Sigmoid colon (tissue), 7 donors: ENCODE results near the gene PAQR3. TPM values are rescaled to one million over a fixed set of nuclear protein-coding genes. Genes with fewer than 3 reads are reported as not detected.

Source experiments
- DNase-seq: peaks from one replicate; pipeline ENCODE4 v3.0.0-alpha.2; 2019
- H3K27ac ChIP-seq, 4 donors: fragments of 200-600 bp; sonication (generic); one replicate each; pipeline ENCODE4 v1.5.1; 2016 to 2019; ENCODE audit warnings: mild to moderate bottlenecking in 1 of 4
- H3K27me3 ChIP-seq, 3 donors: fragments of 200-600 bp; sonication (generic); one replicate each; pipeline ENCODE4 v1.5.1; 2019; ENCODE audit warnings: mild to moderate bottlenecking in 1 of 3
- H3K36me3 ChIP-seq, 4 donors: fragments of 200-600 bp; sonication (generic); one replicate each; pipeline ENCODE4 v1.5.1; 2016 to 2019
- H3K4me1 ChIP-seq, 4 donors: fragments of 200-600 bp; sonication (generic); one replicate each; pipeline ENCODE4 v1.5.1; 2017 to 2019
- H3K4me3 ChIP-seq, 4 donors: fragments of 200-600 bp; sonication (generic); one replicate each; pipeline ENCODE4 v1.5.1; 2017 to 2019; ENCODE audit warnings: mild to moderate bottlenecking in 2 of 4, moderate library complexity in 1 of 4
- H3K9me3 ChIP-seq, 4 donors: fragments of 200-600 bp in 3 of 4; sonication (generic) in 3 of 4; one replicate each; pipeline versions ENCODE4 v1.5.1 to v1.6.1; 2013 to 2019
- EP300 ChIP-seq, 4 donors: sonication (generic); formaldehyde crosslinking; IDR thresholded peaks; one replicate each; pipeline ENCODE4 v1.6.1; 2017; ENCODE audit warnings: antibody characterized with exemption in 4 of 4
- POLR2A ChIP-seq, 2 donors: fragments of 450-650 bp; IDR thresholded peaks; one replicate each; pipeline ENCODE4 v1.6.1; 2016; ENCODE audit warnings: antibody characterized with exemption in 2 of 2, mild to moderate bottlenecking in 2 of 2, moderate library complexity in 2 of 2
- POLR2AphosphoS5 ChIP-seq, 4 donors: sonication (generic); formaldehyde crosslinking; IDR thresholded peaks; one replicate each; pipeline ENCODE4 v1.6.1; 2017; ENCODE audit warnings: antibody characterized with exemption in 4 of 4
- WGBS, 2 donors: extraction: QIAGEN DNeasy Blood & Tissue Kit; methylation state at CpG; one replicate each; pipeline ENCODE4 v1.1.7; 2013; 5-methylcytosine and 5-hydroxymethylcytosine counted together
- intact Hi-C: fragments of 100-400 bp; cut with DNase I; formaldehyde crosslinking; loops from one replicate; pipeline ENCODE4 v1.15.1; 2023
- polyA plus RNA-seq, 3 donors: library from polyadenylated mRNA; stranded (reverse); fragments of 200-250 nt; gene quantifications; one replicate each; pipeline ENCODE4 v1.2.3, GENCODE V29; 2013
- total RNA-seq, 4 donors: library from RNA; depleted of rRNA; stranded (reverse); fragments of >200 nt; gene quantifications; one replicate each; pipeline ENCODE4 v1.1.0, GENCODE V29; 2016
- TF ChIP-seq, protein P1 (sequence below), 4 experiments: fragments of 450-650 bp in 3 of 4; fragments of 200-600 bp in 1 of 4; IDR thresholded peaks; one replicate each; pipeline ENCODE4 v1.5.1; 2016 to 2019; ENCODE audit warnings: antibody characterized with exemption in 4 of 4, mild to moderate bottlenecking in 3 of 4, moderate library complexity in 2 of 4
- donor health status: healthy with polysubstance abuse.
- donor health status: Bipolar disorder and iron deficiency.
- donor health status: healthy.

PAQR3 gene
- total and polyA plus RNA-seq, 7 donors = 4.8 to 32.1 (median 17.1) TPM

DNA sequence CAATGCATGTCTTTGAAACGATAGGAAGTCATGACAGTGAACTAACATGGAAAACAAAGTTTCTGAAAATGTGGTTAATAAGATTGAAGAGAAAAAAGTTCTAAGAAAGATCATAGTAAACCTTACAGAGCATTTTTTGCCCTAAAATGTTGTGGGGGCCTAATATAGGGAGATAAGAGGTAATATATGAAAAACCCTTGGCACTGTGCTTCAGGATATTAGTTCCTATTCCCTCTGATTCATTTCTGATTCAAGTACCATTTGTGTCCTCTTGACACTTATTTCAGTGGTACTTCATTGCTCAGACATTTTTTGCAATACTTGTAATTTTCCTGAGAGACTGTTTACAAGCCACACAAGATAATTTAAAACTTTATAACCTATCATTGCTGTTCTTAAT lies 35.1 kb downstream of the PAQR3 start:
- Histone ChIP-seq H3K27ac (no peak overlapping the region), H3K4me3 (no peak overlapping the region), H3K36me3 (no peaks in the 10 kb centered on the region), H3K4me1 (no peaks in the 10 kb centered on the region), H3K27me3 (no peaks in the 10 kb centered on the region), H3K9me3 (no peaks in the 10 kb centered on the region)
- 78 to 90% methylated on average over 1 of the region's 1 CpG for WGBS, 2 donors
- no peak for DNase-seq
- TF ChIP-seq, protein P1, sequence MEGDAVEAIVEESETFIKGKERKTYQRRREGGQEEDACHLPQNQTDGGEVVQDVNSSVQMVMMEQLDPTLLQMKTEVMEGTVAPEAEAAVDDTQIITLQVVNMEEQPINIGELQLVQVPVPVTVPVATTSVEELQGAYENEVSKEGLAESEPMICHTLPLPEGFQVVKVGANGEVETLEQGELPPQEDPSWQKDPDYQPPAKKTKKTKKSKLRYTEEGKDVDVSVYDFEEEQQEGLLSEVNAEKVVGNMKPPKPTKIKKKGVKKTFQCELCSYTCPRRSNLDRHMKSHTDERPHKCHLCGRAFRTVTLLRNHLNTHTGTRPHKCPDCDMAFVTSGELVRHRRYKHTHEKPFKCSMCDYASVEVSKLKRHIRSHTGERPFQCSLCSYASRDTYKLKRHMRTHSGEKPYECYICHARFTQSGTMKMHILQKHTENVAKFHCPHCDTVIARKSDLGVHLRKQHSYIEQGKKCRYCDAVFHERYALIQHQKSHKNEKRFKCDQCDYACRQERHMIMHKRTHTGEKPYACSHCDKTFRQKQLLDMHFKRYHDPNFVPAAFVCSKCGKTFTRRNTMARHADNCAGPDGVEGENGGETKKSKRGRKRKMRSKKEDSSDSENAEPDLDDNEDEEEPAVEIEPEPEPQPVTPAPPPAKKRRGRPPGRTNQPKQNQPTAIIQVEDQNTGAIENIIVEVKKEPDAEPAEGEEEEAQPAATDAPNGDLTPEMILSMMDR (IDR thresholded peaks at IDR 0.05) = no peak
- TF ChIP-seq POLR2AphosphoS5 (IDR thresholded peaks at IDR 0.05) = no peak
- TF ChIP-seq POLR2A (IDR thresholded peaks at IDR 0.05) = no peak
- no peak for TF ChIP-seq EP300 (IDR thresholded peaks at IDR 0.05)
- intact Hi-C loops = no loop called here

DNA sequence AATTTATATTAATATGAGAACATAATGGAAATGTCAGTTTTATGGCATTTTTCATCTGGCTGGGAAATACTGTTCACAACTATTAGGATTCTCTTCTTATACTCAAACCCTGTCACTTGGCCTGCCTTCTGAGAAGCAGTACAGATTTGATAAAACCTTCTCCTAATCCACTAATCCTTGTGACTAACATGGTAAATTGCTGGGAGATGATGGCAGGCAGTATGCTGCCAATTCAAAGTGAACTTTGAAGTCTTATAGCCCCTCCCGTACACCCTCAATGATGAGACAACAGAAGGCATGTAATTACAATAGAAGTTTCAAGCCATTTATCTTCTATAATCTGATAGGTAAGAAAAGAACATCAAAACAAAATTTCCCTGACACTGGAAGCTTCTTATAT lies 36.9 kb downstream of the PAQR3 start:
- intact Hi-C loops = no loop called here
- TF ChIP-seq POLR2A (IDR thresholded peaks at IDR 0.05) (no peak), POLR2AphosphoS5 (IDR thresholded peaks at IDR 0.05) (no peak), EP300 (IDR thresholded peaks at IDR 0.05) (no peak)
- TF ChIP-seq, protein P1 (IDR thresholded peaks at IDR 0.05) = no peak
- Histone ChIP-seq H3K36me3 (no peaks in the 10 kb centered on the region), H3K9me3 (no peaks in the 10 kb centered on the region), H3K27me3 (no peaks in the 10 kb centered on the region), H3K4me3 (no peak overlapping the region), H3K27ac (no peak overlapping the region), H3K4me1 (no peaks in the 10 kb centered on the region)
- DNase-seq = no peak
- WGBS, 2 donors = 22 to 76% methylated on average over 1 of the region's 1 CpG

DNA sequence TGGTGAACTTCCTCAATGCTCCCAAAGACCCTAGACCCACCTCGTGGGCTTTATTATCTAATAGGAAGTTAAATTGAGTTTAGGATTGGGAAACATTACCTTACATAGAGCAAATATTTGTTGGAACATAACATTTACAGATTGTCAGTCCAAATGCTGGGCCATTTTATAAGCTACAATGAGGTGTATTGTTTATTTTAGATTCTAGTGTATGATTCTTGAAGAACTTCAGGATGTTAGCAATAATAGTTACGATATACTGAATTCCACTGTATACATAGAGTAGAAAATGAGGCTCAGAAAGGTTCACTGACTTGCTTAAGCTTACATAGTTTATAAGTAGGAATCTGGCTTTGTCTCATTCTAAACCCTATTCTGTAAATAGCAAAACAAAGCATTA lies 37.4 kb downstream of the PAQR3 start:
- intact Hi-C loops = no loop called here
- no peak overlapping the region for H3K27ac ChIP-seq
- WGBS, 2 donors = 22 to 61% methylated on average over 2 of the region's 2 CpGs
- H3K4me1 ChIP-seq = no peaks in the 10 kb centered on the region
- H3K27me3 ChIP-seq = no peaks in the 10 kb centered on the region
- TF ChIP-seq, protein P1 (IDR thresholded peaks at IDR 0.05) = no peak
- no peak for TF ChIP-seq POLR2AphosphoS5 (IDR thresholded peaks at IDR 0.05)
- TF ChIP-seq EP300 (IDR thresholded peaks at IDR 0.05) = no peak
- no peak for TF ChIP-seq POLR2A (IDR thresholded peaks at IDR 0.05)
- no peaks in the 10 kb centered on the region for H3K9me3 ChIP-seq
- no peak for DNase-seq
- no peak overlapping the region for H3K4me3 ChIP-seq
- no peaks in the 10 kb centered on the region for H3K36me3 ChIP-seq

- intact Hi-C loops = no loop called here
- H3K27ac ChIP-seq = no peak overlapping the region
- TF ChIP-seq POLR2AphosphoS5 (IDR thresholded peaks at IDR 0.05) (no peak), EP300 (IDR thresholded peaks at IDR 0.05) (no peak), POLR2A (IDR thresholded peaks at IDR 0.05) (no peak)
- TF ChIP-seq, protein P1 (IDR thresholded peaks at IDR 0.05) = no peak
- no peaks in the 10 kb centered on the region for H3K27me3 ChIP-seq
- H3K9me3 ChIP-seq = no peaks in the 10 kb centered on the region
- H3K4me1 ChIP-seq = no peaks in the 10 kb centered on the region
- DNase-seq = no peak
- peaks cover 0 to 8% (median 0%) of the 10 kb centered on the region in 4 donors for H3K36me3 ChIP-seq
- no peak overlapping the region for H3K4me3 ChIP-seq
Observed at GRCh38 chr4:78899302-78899701, 39.9 kb downstream of the PAQR3 start.

DNA sequence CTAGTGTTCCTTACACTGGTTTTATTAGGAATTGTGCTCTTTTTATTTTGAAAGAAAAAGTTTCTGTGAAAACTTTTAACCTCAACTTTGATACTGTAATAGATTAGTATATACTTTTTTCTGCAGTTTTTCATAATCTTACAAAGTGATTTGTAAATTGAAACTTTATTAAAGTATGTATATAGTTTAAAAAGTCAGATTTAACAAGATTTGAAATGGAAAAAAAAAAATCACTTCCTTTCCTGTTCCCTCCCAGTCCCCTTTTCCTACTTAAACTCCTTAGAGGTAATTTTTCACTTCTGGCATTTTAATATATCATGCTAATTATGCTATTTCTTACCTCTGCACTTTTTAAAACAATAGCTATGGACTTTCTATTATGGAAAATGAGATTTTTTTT lies 49.3 kb downstream of the PAQR3 start:
- intact Hi-C loops = no loop called here
- Histone ChIP-seq H3K27me3 (no peaks in the 10 kb centered on the region), H3K4me1 (peaks cover 0 to 9% (median 0%) of the 10 kb centered on the region in 4 donors), H3K9me3 (no peaks in the 10 kb centered on the region), H3K36me3 (peaks cover 0 to 52% (median 3%) of the 10 kb centered on the region in 4 donors), H3K27ac (no peak overlapping the region), H3K4me3 (no peak overlapping the region)
- no peak for TF ChIP-seq POLR2A (IDR thresholded peaks at IDR 0.05)
- TF ChIP-seq POLR2AphosphoS5 (IDR thresholded peaks at IDR 0.05) = no peak
- no peak for DNase-seq
